HG03342 (cell line): ENCODE results near the gene EAF2.
A peak's percentile ranks its signal among the peaks of the same experiment; 100 is the strongest.

Experiments used
- ATAC-seq: cut with Tn5 transposase; IDR thresholded peaks from one replicate; pipeline ENCODE4 v1.9.1; 2021; ENCODE audit warnings: mild to moderate bottlenecking, moderate library complexity; ENCODE audit not compliant: unreplicated experiment

EAF2 gene

DNA sequence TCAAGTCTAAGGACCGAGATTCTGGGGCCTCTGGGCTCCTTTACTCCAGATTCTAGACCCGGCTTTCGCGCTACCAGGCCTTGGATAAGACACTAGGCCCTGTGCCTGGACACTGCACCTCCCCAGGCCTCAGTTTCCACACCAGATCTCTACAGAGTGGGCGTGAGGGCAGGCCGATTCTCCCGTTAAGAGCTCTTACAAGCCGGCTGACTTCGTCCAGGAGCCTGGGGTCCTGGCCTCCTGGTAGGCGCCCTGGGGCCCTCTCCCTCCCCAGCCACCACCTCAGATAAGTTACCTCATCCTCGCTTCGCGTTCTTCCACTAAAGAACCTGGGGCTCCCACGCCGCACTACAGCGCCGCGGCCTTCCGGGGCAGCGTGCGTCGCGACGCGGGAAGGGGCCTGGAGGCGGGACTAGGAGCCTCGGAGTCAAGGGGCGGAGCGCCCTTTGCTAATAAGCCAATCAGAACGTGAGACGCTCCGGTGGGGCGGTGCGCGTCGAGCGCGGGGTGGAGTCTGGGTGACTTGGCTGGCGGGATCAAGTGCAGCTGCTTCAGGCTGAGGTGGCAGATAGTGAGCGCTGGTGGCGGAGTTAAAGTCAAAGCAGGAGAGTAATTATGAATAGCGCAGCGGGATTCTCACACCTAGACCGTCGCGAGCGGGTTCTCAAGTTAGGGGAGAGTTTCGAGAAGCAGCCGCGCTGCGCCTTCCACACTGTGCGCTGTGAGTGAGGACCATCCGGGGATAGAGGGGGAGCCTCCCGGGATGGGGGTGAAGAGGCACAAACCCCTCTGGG is at the start of gene EAF2, which contains the start of gene IQCB1:
Gene EAF2 (plus strand): TSS at position 539 of the 794 bp plus-strand sequence. CDS start 77 bp downstream, at position 616.
Gene IQCB1 (minus strand): TSS at position 390 of the 794 bp plus-strand sequence. CDS start 6,100 bp downstream, outside the sequence.
- peak; percentile 97 for ATAC-seq

- ATAC-seq, result no peak
Measured at GRCh38 chr3:121786485-121786884, 48.5 kb upstream of the EAF2 start.

GRCh38 chr3:121793078-121793477 is 41.9 kb upstream of the EAF2 start:
- ATAC-seq, result no peak

- no peak for ATAC-seq
Measured at GRCh38 chr3:121794264-121794983, 40.6 kb upstream of the EAF2 start.

DNA sequence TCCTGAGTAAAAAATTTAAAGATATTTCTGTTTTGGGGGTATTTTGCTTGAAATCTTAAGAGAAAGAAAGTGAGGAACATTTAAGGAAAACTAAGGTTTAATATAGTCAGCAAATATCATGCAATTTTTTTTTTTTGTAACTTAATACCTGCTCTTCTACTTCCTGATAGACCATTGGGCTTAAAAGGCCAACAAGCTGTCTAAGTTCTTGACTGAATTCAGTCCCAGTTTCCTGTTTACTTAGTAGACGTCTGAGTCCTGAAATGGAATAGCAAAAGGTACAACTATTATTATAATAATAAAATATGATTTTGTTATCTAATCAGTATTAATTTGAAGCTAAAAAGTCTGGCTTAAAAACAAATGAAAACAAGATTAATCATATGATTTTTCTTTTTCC is 38.0 kb upstream of the EAF2 start:
- no peak for ATAC-seq

DNA sequence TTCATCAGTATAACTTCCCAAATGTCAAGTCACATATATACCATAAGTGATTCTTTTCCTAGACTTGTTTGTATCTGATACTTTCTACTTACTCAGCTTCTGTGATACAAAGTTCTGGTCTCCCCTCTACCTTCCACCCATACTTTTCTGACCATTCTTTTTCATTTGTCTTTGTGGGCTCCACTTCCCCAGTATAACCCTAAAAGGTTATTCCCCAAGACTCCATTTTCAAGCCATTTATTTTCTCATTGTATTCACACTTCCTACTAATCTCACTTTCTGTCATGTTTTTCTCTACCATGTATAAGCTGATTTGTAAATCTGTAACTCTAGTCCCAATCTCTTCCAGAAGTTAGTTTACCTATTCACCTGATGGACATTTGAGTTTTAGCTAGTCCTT is 34.1 kb upstream of the EAF2 start:
- no peak for ATAC-seq

- no peak for ATAC-seq
Measured at GRCh38 chr3:121803771-121804320, 31.2 kb upstream of the EAF2 start.

GRCh38 chr3:121809249-121809648 is 25.8 kb upstream of the EAF2 start:
- peak; percentile 98 for ATAC-seq

GRCh38 chr3:121817753-121818152 is 17.3 kb upstream of the EAF2 start:
- ATAC-seq, result no peak

GRCh38 chr3:121818578-121818977 is 16.4 kb upstream of the EAF2 start:
- ATAC-seq, result no peak

DNA sequence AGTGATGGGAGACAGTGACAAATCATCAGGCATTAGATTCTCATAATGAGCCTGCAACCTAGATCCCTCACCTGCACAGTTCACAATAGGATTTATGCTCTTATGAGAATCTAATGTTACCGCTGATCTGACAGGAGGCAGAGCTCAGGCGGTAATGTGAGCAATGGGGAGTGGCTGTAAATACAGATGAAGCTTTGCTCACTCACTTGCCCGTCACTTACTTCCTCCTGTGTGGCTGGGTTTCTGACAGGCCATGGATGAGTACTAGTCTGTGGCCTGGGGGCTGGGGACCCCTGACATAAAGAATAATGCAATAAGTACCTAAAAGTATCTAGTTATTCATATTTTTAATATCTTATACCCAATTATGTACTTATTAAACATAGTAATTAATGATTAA is 15.8 kb upstream of the EAF2 start:
- no peak for ATAC-seq

- ATAC-seq, result no peak
Measured at GRCh38 chr3:121821421-121822199, 13.4 kb upstream of the EAF2 start.

GRCh38 chr3:121822973-121823372 is 12.0 kb upstream of the EAF2 start:
- ATAC-seq, result no peak

GRCh38 chr3:121834157-121834670 is 795 bp upstream of the EAF2 start:
- ATAC-seq, result no peak

GRCh38 chr3:121835465-121835801 is 424 bp downstream of the EAF2 start:
- peak; percentile 11 for ATAC-seq

GRCh38 chr3:121836064-121836463 is 1.1 kb downstream of the EAF2 start:
- ATAC-seq, result no peak

- no peak for ATAC-seq
Measured at GRCh38 chr3:121836481-121836880, 1.5 kb downstream of the EAF2 start.

DNA sequence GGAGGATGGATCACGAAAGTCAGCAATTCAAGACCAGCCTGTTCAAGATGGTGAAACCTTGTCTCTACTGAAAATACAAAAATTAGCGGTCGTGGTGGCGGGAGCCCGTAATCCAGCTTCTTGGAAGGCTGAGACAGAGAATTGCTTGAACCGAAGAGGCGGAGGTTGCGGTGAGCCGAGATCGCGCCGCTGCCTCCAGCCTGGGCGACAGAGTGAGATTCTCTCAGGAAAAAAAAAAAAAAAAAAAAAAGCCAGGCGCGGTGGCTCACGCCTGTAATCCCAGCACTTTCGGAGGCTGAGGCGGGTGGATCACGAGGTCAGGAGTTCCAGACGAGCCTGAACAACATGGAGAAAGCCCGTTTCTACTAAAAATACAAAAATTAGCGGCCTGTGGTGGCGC is 5.0 kb downstream of the EAF2 start:
- ATAC-seq, result no peak

GRCh38 chr3:121844892-121845291 is 9.9 kb downstream of the EAF2 start:
- ATAC-seq, result no peak

DNA sequence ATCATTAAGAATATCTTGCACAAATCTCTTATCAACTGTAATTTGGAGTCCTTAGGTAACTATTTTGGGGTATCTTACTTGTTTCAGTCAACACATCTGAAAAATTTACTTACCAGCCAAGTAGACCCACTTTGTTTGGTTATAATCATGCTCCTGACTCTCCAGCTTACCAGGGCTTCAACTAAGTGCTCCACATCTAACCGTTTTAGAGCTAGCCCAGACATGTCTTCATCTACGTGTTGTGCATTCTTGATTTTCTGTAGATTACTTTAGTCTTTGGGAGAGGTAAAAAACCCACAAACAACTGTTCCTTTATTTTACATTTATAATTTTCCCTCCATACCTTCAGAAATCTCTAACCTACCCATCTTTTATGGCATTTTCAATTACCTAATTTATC is 17.2 kb downstream of the EAF2 start:
- ATAC-seq, result no peak

DNA sequence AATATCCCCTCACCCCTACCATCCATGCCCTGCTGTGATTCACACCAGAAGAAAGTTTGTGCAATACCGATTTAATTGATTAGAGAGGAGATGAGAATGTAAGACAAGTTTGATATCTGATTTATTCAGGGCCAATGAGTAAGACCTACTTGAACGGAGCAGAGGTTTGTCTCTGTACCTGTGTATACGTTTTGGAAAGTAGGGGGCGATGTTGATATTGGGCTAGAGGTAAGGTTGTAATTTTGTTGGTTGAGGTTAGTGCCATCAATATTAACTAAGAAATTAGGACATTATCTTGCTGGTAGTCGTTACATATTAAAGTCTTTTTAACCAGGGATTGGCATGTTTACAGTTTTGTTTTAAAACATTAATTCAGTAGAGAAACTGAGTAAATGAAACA is 20.5 kb downstream of the EAF2 start:
- no peak for ATAC-seq
